ENCODE measurements around the gene RBMS3.

RBMS3 gene

GRCh38 chr3:29582273-29582672, 301.4 kb downstream of the RBMS3 start:
- DNase-seq (ENCODE audit: low spot score): no peak
- TF ChIP-seq, protein P1, sequence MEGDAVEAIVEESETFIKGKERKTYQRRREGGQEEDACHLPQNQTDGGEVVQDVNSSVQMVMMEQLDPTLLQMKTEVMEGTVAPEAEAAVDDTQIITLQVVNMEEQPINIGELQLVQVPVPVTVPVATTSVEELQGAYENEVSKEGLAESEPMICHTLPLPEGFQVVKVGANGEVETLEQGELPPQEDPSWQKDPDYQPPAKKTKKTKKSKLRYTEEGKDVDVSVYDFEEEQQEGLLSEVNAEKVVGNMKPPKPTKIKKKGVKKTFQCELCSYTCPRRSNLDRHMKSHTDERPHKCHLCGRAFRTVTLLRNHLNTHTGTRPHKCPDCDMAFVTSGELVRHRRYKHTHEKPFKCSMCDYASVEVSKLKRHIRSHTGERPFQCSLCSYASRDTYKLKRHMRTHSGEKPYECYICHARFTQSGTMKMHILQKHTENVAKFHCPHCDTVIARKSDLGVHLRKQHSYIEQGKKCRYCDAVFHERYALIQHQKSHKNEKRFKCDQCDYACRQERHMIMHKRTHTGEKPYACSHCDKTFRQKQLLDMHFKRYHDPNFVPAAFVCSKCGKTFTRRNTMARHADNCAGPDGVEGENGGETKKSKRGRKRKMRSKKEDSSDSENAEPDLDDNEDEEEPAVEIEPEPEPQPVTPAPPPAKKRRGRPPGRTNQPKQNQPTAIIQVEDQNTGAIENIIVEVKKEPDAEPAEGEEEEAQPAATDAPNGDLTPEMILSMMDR (IDR thresholded peaks at IDR 0.05; ENCODE audit: borderline replicate concordance, control extremely low read depth, extremely low read depth, insufficient read depth, missing control alignments): no peak
- in situ Hi-C loops (cut with MboI; ENCODE audit: low sequenced_read_pairs, unreplicated experiment): no loop called here

- DNase-seq (ENCODE audit: low spot score): no peak
- TF ChIP-seq, protein P1 (IDR thresholded peaks at IDR 0.05; ENCODE audit: borderline replicate concordance, control extremely low read depth, extremely low read depth, insufficient read depth, missing control alignments): peak; percentile 1
- in situ Hi-C loops (cut with MboI; ENCODE audit: low sequenced_read_pairs, unreplicated experiment): no loop called here
Measured at GRCh38 chr3:29583861-29584260, 303.0 kb downstream of the RBMS3 start.

DNA sequence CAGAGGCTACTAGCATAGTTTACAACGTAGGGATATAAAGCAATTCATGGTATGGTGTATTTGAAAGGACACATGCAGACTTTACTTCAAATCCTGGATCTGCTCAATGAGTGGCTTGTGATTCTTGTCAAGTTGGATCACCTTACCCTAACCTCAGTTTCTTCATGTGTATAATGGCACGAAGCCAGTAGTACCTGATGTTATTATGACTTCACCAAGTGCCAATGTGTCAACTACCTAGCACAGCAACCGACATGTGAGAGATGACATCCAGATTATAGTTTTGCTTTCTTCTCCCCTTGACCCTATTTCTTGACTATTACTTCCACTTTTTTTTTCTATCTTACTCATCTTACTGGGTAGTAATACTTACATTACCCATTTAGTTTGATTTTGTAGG, 304.5 kb downstream of the RBMS3 start:
- in situ Hi-C loops (cut with MboI; ENCODE audit: low sequenced_read_pairs, unreplicated experiment): no loop called here
- no peak for DNase-seq (ENCODE audit: low spot score)
- TF ChIP-seq, protein P1 (IDR thresholded peaks at IDR 0.05; ENCODE audit: borderline replicate concordance, control extremely low read depth, extremely low read depth, insufficient read depth, missing control alignments): no peak

GRCh38 chr3:29587340-29587739, 306.5 kb downstream of the RBMS3 start:
- in situ Hi-C loops (cut with MboI; ENCODE audit: low sequenced_read_pairs, unreplicated experiment): no loop called here
- DNase-seq (ENCODE audit: low spot score): no peak

DNA sequence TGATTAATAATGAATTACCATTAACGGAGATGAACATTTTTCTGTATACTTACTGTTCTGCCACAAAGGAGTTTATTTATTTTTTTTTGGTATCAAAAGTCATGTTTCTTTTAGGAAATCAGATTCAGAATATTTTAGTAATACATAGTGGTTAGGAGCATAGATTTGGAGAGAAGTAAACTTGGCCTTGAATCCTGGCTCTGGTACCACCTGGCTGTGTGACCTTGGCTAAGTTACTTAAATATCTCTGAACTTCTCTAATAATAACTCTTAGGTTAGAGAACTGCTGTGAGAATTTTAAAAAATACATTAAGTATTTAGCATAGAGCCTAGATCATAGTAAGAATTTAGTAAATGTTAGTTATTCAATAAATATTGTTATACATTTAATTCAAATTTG, 309.1 kb downstream of the RBMS3 start:
- DNase-seq (ENCODE audit: low spot score): no peak
- in situ Hi-C loops (cut with MboI; ENCODE audit: low sequenced_read_pairs, unreplicated experiment): no loop called here
- TF ChIP-seq, protein P1 (IDR thresholded peaks at IDR 0.05; ENCODE audit: borderline replicate concordance, control extremely low read depth, extremely low read depth, insufficient read depth, missing control alignments): no peak

More at GRCh38 chr3:29587340-29587739, 306.5 kb downstream of the RBMS3 start:
- TF ChIP-seq, protein P1 (IDR thresholded peaks at IDR 0.05; ENCODE audit: borderline replicate concordance, control extremely low read depth, extremely low read depth, insufficient read depth, missing control alignments): no peak

GRCh38 chr3:29590461-29590860, 309.6 kb downstream of the RBMS3 start:
- TF ChIP-seq, protein P1 (IDR thresholded peaks at IDR 0.05; ENCODE audit: borderline replicate concordance, control extremely low read depth, extremely low read depth, insufficient read depth, missing control alignments): no peak
- no peak for DNase-seq (ENCODE audit: low spot score)
- in situ Hi-C loops (cut with MboI; ENCODE audit: low sequenced_read_pairs, unreplicated experiment): no loop called here

DNA sequence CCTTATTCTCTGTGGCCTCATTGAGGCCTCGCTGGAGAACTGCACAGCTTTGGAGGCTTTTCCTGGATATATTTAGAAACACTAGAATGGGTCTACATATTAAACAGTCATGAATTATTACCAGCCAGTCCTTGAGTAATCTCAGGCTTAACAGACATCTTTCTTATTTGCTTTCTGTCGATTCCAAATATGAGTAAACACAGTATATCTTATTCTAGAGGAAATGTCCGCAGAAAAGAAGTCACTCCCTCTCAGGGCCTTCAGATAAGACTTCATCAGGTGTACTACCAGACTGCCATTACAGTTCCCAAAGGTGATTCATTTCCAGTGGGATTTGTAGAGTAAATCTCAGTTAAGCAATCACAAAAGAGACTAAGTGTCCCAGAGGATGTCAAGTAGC, 310.7 kb downstream of the RBMS3 start:
- in situ Hi-C loops (cut with MboI; ENCODE audit: low sequenced_read_pairs, unreplicated experiment): no loop called here
- TF ChIP-seq, protein P1 (IDR thresholded peaks at IDR 0.05; ENCODE audit: borderline replicate concordance, control extremely low read depth, extremely low read depth, insufficient read depth, missing control alignments): no peak
- DNase-seq (ENCODE audit: low spot score): no peak
